Activated CD4-positive, alpha-beta T cell treated with anti-CD3 and anti-CD28 coated beads for 24 hours (primary cell): ENCODE results near the gene KCNIP4.

Experiments
- DNase-seq, 2 donors: peaks; one replicate each; pipeline ENCODE4 v3.0.0-alpha.2; 2020; ENCODE audit warnings: low read depth in 2 of 2

KCNIP4 gene

GRCh38 chr4:21192367-21192766, 756.2 kb downstream of the KCNIP4 start:
- no peak for DNase-seq

- no peak for DNase-seq
Measured at GRCh38 chr4:21191317-21191716, 757.3 kb downstream of the KCNIP4 start.

GRCh38 chr4:21184788-21185187, 763.8 kb downstream of the KCNIP4 start:
- DNase-seq, result no peak

- no peak for DNase-seq
Measured at GRCh38 chr4:21181716-21182115, 766.9 kb downstream of the KCNIP4 start.

- no peak for DNase-seq
Measured at GRCh38 chr4:21177871-21178270, 770.7 kb downstream of the KCNIP4 start.

- no peak for DNase-seq
Measured at GRCh38 chr4:21177092-21177491, 771.5 kb downstream of the KCNIP4 start.

GRCh38 chr4:21167711-21168110, 780.9 kb downstream of the KCNIP4 start:
- DNase-seq, result no peak

- no peak for DNase-seq
Measured at GRCh38 chr4:21155367-21155766, 793.2 kb downstream of the KCNIP4 start.

- no peak for DNase-seq
Measured at GRCh38 chr4:21139327-21139726, 809.2 kb downstream of the KCNIP4 start.

GRCh38 chr4:21136051-21136630, 812.4 kb downstream of the KCNIP4 start:
- DNase-seq, result no peak

GRCh38 chr4:21134994-21135393, 813.6 kb downstream of the KCNIP4 start:
- no peak for DNase-seq

GRCh38 chr4:21130606-21131005, 818.0 kb downstream of the KCNIP4 start:
- DNase-seq, result no peak

- no peak for DNase-seq
Measured at GRCh38 chr4:21126014-21126512, 822.5 kb downstream of the KCNIP4 start.

GRCh38 chr4:21118301-21118700, 830.3 kb downstream of the KCNIP4 start:
- no peak for DNase-seq

GRCh38 chr4:21117541-21118180, 830.9 kb downstream of the KCNIP4 start:
- no peak for DNase-seq

GRCh38 chr4:21113496-21114223, 834.9 kb downstream of the KCNIP4 start:
- no peak for DNase-seq

- DNase-seq, result no peak
Measured at GRCh38 chr4:21102667-21103066, 845.9 kb downstream of the KCNIP4 start.

- no peak for DNase-seq
Measured at GRCh38 chr4:21097865-21098264, 850.7 kb downstream of the KCNIP4 start.

- no peak for DNase-seq
Measured at GRCh38 chr4:21097026-21097425, 851.5 kb downstream of the KCNIP4 start.

GRCh38 chr4:21092531-21092930, 856.0 kb downstream of the KCNIP4 start:
- no peak for DNase-seq

- no peak for DNase-seq
Measured at GRCh38 chr4:21090094-21090666, 858.4 kb downstream of the KCNIP4 start.

GRCh38 chr4:21083413-21083812, 865.2 kb downstream of the KCNIP4 start:
- DNase-seq, result no peak

- DNase-seq, result no peak
Measured at GRCh38 chr4:21077967-21078366, 870.6 kb downstream of the KCNIP4 start.
